Liver (tissue), 1 donor: ENCODE data around the gene MICAL1.

Experiments
- SP1 ChIP-seq: IDR thresholded peaks from 2 replicates; pipeline ENCODE4 v1.6.1; 2018; ENCODE audit warnings: antibody characterized with exemption, mild to moderate bottlenecking
- TF ChIP-seq, protein P1 (sequence below): IDR thresholded peaks from 2 replicates; pipeline ENCODE4 v1.6.1; 2016; ENCODE audit warnings: antibody characterized with exemption
- donor health status: healthy.

DNA sequence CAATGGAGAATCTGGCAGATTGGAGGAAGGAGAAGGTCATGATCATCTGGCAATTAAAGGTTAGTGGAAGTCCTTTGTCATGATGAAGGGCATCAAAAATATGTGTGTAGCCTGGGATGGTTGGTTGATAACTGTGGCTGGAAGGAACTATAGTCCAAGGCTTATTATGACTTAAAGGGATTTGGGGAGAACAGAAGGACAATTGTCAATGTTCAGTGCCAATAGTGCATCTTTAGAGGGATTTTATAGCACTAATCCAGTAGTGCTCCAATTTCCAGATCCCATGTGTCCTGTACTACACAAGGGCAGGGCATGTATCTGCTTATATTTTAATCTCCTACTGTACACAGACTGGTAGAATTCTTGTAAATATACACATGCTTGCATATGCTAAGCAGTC lies 32.4 kb upstream of the MICAL1 start:
- TF ChIP-seq SP1 = no peak
- TF ChIP-seq, protein P1, sequence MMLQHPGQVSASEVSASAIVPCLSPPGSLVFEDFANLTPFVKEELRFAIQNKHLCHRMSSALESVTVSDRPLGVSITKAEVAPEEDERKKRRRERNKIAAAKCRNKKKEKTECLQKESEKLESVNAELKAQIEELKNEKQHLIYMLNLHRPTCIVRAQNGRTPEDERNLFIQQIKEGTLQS = no peak
